ENCODE measurements around the gene RPS18. TPM values are rescaled to one million over a fixed set of nuclear protein-coding genes. Genes with fewer than 3 reads are reported as not detected.

RPS18 gene
- total and polyA plus RNA-seq, 4 donors, result 742 to 1,432 (median 1,060) TPM

DNA sequence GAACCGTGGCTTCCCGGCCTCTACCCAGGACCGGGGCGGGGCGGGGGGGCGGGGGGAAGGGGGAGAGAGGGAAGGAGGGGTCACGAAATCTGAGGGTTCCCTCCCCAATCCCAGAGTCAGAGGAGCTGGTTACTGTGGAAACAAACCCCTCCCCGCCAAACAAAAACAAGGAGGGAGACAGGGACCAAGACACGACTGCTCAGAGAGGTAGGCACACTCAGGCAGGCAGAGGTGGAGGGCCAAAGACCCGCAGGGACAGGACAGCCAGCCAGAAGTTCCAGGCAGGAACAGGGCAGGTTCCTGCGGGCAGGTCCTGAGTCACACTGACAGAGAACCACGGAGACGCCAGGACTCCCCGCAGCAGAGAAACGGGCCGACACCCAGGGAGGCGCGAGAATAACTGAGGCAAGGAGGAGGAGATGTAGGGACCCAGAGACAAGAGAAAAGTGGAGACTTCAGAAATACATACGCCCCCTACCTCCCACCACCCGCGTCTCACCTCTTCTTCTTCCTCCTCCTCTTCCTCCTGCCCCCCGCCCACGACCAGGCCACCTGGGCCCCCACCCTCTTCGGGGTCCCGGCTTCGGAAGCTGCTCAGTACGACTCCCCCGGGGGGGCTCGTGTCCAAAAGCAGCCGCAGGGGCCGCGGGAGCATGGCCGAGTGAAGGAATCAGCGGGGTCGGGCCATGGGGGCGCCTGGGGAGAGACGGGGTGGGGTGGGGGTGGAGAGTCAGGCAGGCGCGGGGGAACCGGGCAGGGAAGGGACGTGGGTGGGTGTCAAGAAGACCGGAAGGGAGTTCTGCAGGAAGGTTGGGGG is 26.3 kb downstream of the RPS18 start:
- WGBS, result 1% methylated on average over 42 of the region's 42 CpGs
- Histone ChIP-seq H3K9ac (ENCODE audit: low read depth in 1 of 2, low read length in 2 of 2) (peak overlapping the region; percentile 50 to 72), H3K4me3 (ENCODE audit: low read depth in 1 of 3, low read length in 3 of 3) (peak overlapping the region; percentile 64 to 99 (median 73)), H3K4me1 (ENCODE audit: control insufficient read depth in 4 of 4, insufficient read depth in 4 of 4, low read length in 3 of 4) (peaks cover 8 to 30% (median 25%) of the 10 kb centered on the region in 4 donors), H3K9me3 (ENCODE audit: control insufficient read depth in 4 of 4, low read length in 3 of 4) (no peaks in the 10 kb centered on the region), H3K36me3 (ENCODE audit: control insufficient read depth in 4 of 4, insufficient read depth in 3 of 4, low read depth in 1 of 4, low read length in 3 of 4) (peaks cover under 1 to 19% (median 15%) of the 10 kb centered on the region in 4 donors), H3K27ac (ENCODE audit: low read depth in 1 of 2, low read length in 2 of 2) (peak overlapping the region; percentile 95 to 98), H3K27me3 (ENCODE audit: control insufficient read depth in 4 of 4, insufficient read depth in 4 of 4, low read length in 3 of 4) (no peaks in the 10 kb centered on the region)
- DNase-seq (ENCODE audit: low spot score), result peak; percentile 69
- TF ChIP-seq YY1 (IDR thresholded peaks at IDR 0.05) (peak; percentile 6), EGR1 (IDR thresholded peaks at IDR 0.05; ENCODE audit: low read depth in 2 of 2) (no peak)

DNA sequence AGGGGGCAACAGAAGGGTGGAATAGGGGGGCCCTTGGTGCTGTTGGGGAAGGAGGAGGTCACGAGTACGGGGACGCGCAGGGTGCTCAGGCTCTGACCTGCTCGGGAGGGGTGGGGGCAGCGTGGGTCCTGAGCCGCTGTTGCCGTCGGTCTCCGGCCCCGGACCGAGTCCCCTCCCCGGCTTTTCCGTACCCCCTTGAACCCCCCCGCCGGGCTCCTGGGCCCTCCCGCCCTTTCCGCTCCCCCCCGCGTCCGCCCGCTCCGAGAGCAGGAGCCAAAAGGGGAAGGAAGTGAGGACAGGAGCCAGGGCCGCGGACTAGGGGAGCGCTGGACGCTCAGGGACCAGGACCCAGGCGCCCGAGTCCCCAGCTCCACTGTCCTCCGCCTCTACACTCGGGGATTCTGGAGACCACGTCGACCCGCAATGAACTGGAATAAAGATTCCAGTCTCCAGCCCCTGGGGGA is 26.9 kb downstream of the RPS18 start, which contains the start of gene RGL2:
RGL2 (minus strand) TSS at position 170 of the 464 bp plus-strand sequence. CDS start 332 bp downstream, outside the sequence.
- H3K27me3 ChIP-seq (ENCODE audit: control insufficient read depth in 4 of 4, insufficient read depth in 4 of 4, low read length in 3 of 4), result no peaks in the 10 kb centered on the region
- under 1% methylated on average over 34 of the region's 34 CpGs for WGBS
- H3K9me3 ChIP-seq (ENCODE audit: control insufficient read depth in 4 of 4, low read length in 3 of 4), result no peaks in the 10 kb centered on the region
- no peak for DNase-seq (ENCODE audit: low spot score)
- peak within 1 kb of the TSS; percentile 82 to 91 for H3K9ac ChIP-seq (ENCODE audit: low read depth in 1 of 2, low read length in 2 of 2)
- peaks cover 0 to 21% (median 14%) of the 10 kb centered on the region in 4 donors for H3K36me3 ChIP-seq (ENCODE audit: control insufficient read depth in 4 of 4, insufficient read depth in 3 of 4, low read depth in 1 of 4, low read length in 3 of 4)
- TF ChIP-seq RXRA (IDR thresholded peaks at IDR 0.05), result no peak
- TF ChIP-seq EGR1 (IDR thresholded peaks at IDR 0.05; ENCODE audit: low read depth in 2 of 2), result no peak
- TF ChIP-seq RAD21 (IDR thresholded peaks at IDR 0.05), result no peak
- TF ChIP-seq, protein P1, sequence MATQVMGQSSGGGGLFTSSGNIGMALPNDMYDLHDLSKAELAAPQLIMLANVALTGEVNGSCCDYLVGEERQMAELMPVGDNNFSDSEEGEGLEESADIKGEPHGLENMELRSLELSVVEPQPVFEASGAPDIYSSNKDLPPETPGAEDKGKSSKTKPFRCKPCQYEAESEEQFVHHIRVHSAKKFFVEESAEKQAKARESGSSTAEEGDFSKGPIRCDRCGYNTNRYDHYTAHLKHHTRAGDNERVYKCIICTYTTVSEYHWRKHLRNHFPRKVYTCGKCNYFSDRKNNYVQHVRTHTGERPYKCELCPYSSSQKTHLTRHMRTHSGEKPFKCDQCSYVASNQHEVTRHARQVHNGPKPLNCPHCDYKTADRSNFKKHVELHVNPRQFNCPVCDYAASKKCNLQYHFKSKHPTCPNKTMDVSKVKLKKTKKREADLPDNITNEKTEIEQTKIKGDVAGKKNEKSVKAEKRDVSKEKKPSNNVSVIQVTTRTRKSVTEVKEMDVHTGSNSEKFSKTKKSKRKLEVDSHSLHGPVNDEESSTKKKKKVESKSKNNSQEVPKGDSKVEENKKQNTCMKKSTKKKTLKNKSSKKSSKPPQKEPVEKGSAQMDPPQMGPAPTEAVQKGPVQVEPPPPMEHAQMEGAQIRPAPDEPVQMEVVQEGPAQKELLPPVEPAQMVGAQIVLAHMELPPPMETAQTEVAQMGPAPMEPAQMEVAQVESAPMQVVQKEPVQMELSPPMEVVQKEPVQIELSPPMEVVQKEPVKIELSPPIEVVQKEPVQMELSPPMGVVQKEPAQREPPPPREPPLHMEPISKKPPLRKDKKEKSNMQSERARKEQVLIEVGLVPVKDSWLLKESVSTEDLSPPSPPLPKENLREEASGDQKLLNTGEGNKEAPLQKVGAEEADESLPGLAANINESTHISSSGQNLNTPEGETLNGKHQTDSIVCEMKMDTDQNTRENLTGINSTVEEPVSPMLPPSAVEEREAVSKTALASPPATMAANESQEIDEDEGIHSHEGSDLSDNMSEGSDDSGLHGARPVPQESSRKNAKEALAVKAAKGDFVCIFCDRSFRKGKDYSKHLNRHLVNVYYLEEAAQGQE (IDR thresholded peaks at IDR 0.05), result no peak
- TF ChIP-seq, protein P2, sequence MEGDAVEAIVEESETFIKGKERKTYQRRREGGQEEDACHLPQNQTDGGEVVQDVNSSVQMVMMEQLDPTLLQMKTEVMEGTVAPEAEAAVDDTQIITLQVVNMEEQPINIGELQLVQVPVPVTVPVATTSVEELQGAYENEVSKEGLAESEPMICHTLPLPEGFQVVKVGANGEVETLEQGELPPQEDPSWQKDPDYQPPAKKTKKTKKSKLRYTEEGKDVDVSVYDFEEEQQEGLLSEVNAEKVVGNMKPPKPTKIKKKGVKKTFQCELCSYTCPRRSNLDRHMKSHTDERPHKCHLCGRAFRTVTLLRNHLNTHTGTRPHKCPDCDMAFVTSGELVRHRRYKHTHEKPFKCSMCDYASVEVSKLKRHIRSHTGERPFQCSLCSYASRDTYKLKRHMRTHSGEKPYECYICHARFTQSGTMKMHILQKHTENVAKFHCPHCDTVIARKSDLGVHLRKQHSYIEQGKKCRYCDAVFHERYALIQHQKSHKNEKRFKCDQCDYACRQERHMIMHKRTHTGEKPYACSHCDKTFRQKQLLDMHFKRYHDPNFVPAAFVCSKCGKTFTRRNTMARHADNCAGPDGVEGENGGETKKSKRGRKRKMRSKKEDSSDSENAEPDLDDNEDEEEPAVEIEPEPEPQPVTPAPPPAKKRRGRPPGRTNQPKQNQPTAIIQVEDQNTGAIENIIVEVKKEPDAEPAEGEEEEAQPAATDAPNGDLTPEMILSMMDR (IDR thresholded peaks at IDR 0.05; ENCODE audit: low read depth, low read length, missing input control), result no peak
- TF ChIP-seq TAF1 (conservative IDR thresholded peaks at IDR 0.05), result no peak
- TF ChIP-seq JUND (IDR thresholded peaks at IDR 0.05), result no peak
- TF ChIP-seq FOXA2 (IDR thresholded peaks at IDR 0.05), result no peak
- no peak for TF ChIP-seq GABPA (IDR thresholded peaks at IDR 0.05 in 1 of 2, conservative IDR thresholded peaks at IDR 0.05 in 1 of 2)
- TF ChIP-seq YY1 (IDR thresholded peaks at IDR 0.05), result no peak
- peaks cover 8 to 30% (median 25%) of the 10 kb centered on the region in 4 donors for H3K4me1 ChIP-seq (ENCODE audit: control insufficient read depth in 4 of 4, insufficient read depth in 4 of 4, low read length in 3 of 4)
- H3K4me3 ChIP-seq (ENCODE audit: low read depth in 1 of 3, low read length in 3 of 3), result peak within 1 kb of the TSS; percentile 64 to 99 (median 89)
- peak within 1 kb of the TSS; percentile 95 to 98 for H3K27ac ChIP-seq (ENCODE audit: low read depth in 1 of 2, low read length in 2 of 2)
